ENCODE data around the gene MPZL1. TPM values are rescaled to one million over a fixed set of nuclear protein-coding genes. Genes with fewer than 3 reads are reported as not detected.

MPZL1 gene
- total and polyA plus RNA-seq, 2 of the 8 experiments (the other 6 are each of a cell fraction or from before 2014, with no cell fraction given) = 37.8 to 120 TPM

- Histone ChIP-seq H3K23ac (ENCODE audit: insufficient read length) (no peak overlapping the region), H2BK15ac (ENCODE audit: low read length) (no peak overlapping the region), H3K27ac (ENCODE audit: low read depth, low read length) (no peak overlapping the region; the same call in 1 of the 2 replicates), H4K5ac (ENCODE audit: insufficient read length, low read depth, low read length) (no peak overlapping the region), H3K79me2 (ENCODE audit: control insufficient read depth in 1 of 2, insufficient read depth in 2 of 2, low read length in 2 of 2) (peaks cover 3 to 46% of the 10 kb centered on the region in 2 experiments; a peak in 3 of 4 replicates), H2AK5ac (ENCODE audit: low read depth, low read length) (no peak overlapping the region), H3K27me3 (replicated peaks in 1 of 4; ENCODE audit: control insufficient read depth in 3 of 4, extremely low read depth in 1 of 4, insufficient read depth in 3 of 4, low read length in 3 of 4) (no peaks in the 10 kb centered on the region), H2BK5ac (ENCODE audit: low read depth, low read length) (no peak overlapping the region), H3K79me1 (ENCODE audit: low read depth, low read length) (peaks cover 9% of the 10 kb centered on the region; the same call in 1 of the 2 replicates), H3K9ac (replicated peaks in 1 of 4; ENCODE audit: extremely low read depth in 1 of 4, low read depth in 3 of 4, low read length in 3 of 4) (peak overlapping the region; percentile 55 to 76 (median 64)), H3K4me1 (replicated peaks in 1 of 4; ENCODE audit: control insufficient read depth in 3 of 4, insufficient read depth in 4 of 4, low read length in 3 of 4) (peaks cover 3 to 4% (median 3%) of the 10 kb centered on the region in 4 experiments; a peak in 3 of 7 replicates), H3K4me3 (ENCODE audit: extremely low read depth in 1 of 4, insufficient read depth in 2 of 4, low read depth in 3 of 4, low read length in 4 of 4) (peak overlapping the region; percentile 81 to 97 (median 88)), H3K4ac (replicated peaks; ENCODE audit: insufficient read length, low read depth, low read length) (no peak overlapping the region), H3K18ac (ENCODE audit: extremely low read depth, low read length) (0 out of 2 replicates have a peak overlapping the region, but pooled peaks have one; percentile 39), H2AFZ (ENCODE audit: low read length) (no peak overlapping the region), H3K4me2 (ENCODE audit: insufficient read depth in 1 of 2, low read depth in 2 of 2, low read length in 2 of 2) (peak overlapping the region; percentile 75 to 84), H4K20me1 (replicated peaks in 1 of 2; ENCODE audit: control insufficient read depth in 1 of 2, insufficient read depth in 2 of 2, low read length in 2 of 2) (peaks cover 10 to 14% of the 10 kb centered on the region in 2 experiments), H2BK20ac (ENCODE audit: low read length) (no peak overlapping the region), H3K36me3 (ENCODE audit: control insufficient read depth in 2 of 4, insufficient read depth in 4 of 4, low read length in 3 of 4) (0 out of 8 replicates have a peak, but pooled peaks cover 0 to 4% (median 0%) of the 10 kb centered on the region in 4 experiments), H3K14ac (ENCODE audit: insufficient read length) (no peak overlapping the region), H3K56ac (replicated peaks; ENCODE audit: insufficient read length, low read depth, low read length) (peak overlapping the region; percentile 40), H3K23me2 (ENCODE audit: low read depth, low read length) (no peaks in the 10 kb centered on the region), H4K91ac (replicated peaks; ENCODE audit: insufficient read length, low read length) (no peak overlapping the region), H2BK120ac (replicated peaks; ENCODE audit: low read depth, low read length) (no peak overlapping the region), H4K8ac (ENCODE audit: extremely low read depth, insufficient read depth, low read length) (peak overlapping the region; percentile 87), H2BK12ac (ENCODE audit: low read depth, low read length) (no peak overlapping the region), H3K9me3 (ENCODE audit: insufficient read depth in 2 of 2, low read depth in 1 of 2, low read length in 1 of 2) (no peaks in the 10 kb centered on the region)
- POLR2A ChIA-PET (ENCODE audit: partially characterized antibody) = interaction anchor here (1.3 kb wide), 1 partner anchor 214 kb away, joined by 5 read pairs; the partner anchor contains the start of gene DCAF6
- no peak for FAIRE-seq
- 3% methylated on average over 16 of the region's 52 CpGs; no CpG with 5 or more reads in 1 of the 2 experiments for WGBS, 2 experiments (ENCODE audit: extremely low coverage in 1 of 2, insufficient coverage in 1 of 2, insufficient read length in 1 of 2, insufficient replicate concordance in 2 of 2, low coverage in 1 of 2, low lambda C conversion rate in 2 of 2, missing lambda C conversion rate in 1 of 2)
- DNase-seq (ENCODE audit: low read depth in 1 of 2, low spot score in 2 of 2) = no peak
- CTCF ChIA-PET (ENCODE audit: partially characterized antibody) = interaction anchor here (1.0 to 1.1 kb wide), 3 partner anchors 9 to 363 kb away, joined by 3 read pairs; no protein-coding TSS in a partner anchor
- no peak for TF ChIP-seq RFX5 (IDR thresholded peaks at IDR 0.05; ENCODE audit: borderline replicate concordance, low read depth, low read length)
- peak; percentile 99 for TF ChIP-seq ASH2L (IDR thresholded peaks at IDR 0.05; ENCODE audit: low read length)
- TF ChIP-seq KDM5A (IDR thresholded peaks at IDR 0.05; ENCODE audit: low read length) = no peak
- no peak for TF ChIP-seq TEAD4 (IDR thresholded peaks at IDR 0.05; ENCODE audit: low read depth, low read length)
- no peak for TF ChIP-seq JUND (IDR thresholded peaks at IDR 0.05; ENCODE audit: low read length)
- TF ChIP-seq SP1 (IDR thresholded peaks at IDR 0.05; ENCODE audit: low read depth, low read length) = 0 out of 2 replicates have a peak, but pooled peaks have one; percentile 20
- peak in 1 of 2 experiments; percentile 31; a peak in 1 of 4 replicates for TF ChIP-seq SIN3A (conservative IDR thresholded peaks at IDR 0.05 in 1 of 2, IDR thresholded peaks at IDR 0.05 in 1 of 2; ENCODE audit: low read depth in 1 of 2, low read length in 2 of 2)
- no peak for TF ChIP-seq CTCF (IDR thresholded peaks at IDR 0.05; ENCODE audit: control extremely low read depth in 1 of 3, insufficient read depth in 1 of 3, low read depth in 1 of 3, low read length in 3 of 3)
- TF ChIP-seq CBX5 (IDR thresholded peaks at IDR 0.05; ENCODE audit: low read depth, low read length) = no peak
These were observed 529 bp downstream of the MPZL1 start for GRCh38 chr1:167722152-167722869.
